Lower leg skin (tissue), 3 donors: Measurements from ENCODE around the gene WNT6.

ENCODE experiments used
- POLR2A ChIP-seq, 2 donors: fragments of 450-650 bp; IDR thresholded peaks; one replicate each; pipeline ENCODE4 v1.6.1; 2016 to 2017; ENCODE audit warnings: antibody characterized with exemption in 2 of 2, mild to moderate bottlenecking in 1 of 2, moderate library complexity in 1 of 2
- TF ChIP-seq, protein P1 (sequence below), 3 donors: fragments of 450-650 bp; IDR thresholded peaks; one replicate each; pipeline ENCODE4 v1.5.1; 2016; ENCODE audit warnings: antibody characterized with exemption in 3 of 3, mild to moderate bottlenecking in 3 of 3, moderate library complexity in 2 of 3

DNA sequence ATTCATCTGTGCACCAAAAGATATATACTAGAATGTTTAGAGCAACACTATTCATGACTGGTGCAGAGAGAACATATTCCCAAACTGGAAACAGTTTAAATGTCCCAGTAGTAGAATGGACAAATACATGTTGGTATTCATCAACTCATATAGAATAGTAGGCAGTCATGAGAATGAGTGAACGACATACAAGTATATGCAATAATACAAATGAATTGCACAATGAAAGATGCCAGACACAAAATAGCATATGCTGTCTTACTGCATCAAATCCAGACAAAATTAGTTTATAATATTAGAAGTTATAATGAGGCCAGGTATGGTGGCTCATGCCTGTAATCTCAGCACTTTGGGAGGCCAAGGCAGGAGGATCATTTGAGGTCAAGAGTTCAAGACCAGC lies 19.7 kb upstream of the WNT6 start:
- TF ChIP-seq, protein P1, sequence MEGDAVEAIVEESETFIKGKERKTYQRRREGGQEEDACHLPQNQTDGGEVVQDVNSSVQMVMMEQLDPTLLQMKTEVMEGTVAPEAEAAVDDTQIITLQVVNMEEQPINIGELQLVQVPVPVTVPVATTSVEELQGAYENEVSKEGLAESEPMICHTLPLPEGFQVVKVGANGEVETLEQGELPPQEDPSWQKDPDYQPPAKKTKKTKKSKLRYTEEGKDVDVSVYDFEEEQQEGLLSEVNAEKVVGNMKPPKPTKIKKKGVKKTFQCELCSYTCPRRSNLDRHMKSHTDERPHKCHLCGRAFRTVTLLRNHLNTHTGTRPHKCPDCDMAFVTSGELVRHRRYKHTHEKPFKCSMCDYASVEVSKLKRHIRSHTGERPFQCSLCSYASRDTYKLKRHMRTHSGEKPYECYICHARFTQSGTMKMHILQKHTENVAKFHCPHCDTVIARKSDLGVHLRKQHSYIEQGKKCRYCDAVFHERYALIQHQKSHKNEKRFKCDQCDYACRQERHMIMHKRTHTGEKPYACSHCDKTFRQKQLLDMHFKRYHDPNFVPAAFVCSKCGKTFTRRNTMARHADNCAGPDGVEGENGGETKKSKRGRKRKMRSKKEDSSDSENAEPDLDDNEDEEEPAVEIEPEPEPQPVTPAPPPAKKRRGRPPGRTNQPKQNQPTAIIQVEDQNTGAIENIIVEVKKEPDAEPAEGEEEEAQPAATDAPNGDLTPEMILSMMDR (IDR thresholded peaks at IDR 0.05): no peak
- no peak for TF ChIP-seq POLR2A (IDR thresholded peaks at IDR 0.05)
